Thoracic aorta (tissue), 2 donors: ENCODE results near the gene GPD2. TPM values are rescaled to one million over a fixed set of nuclear protein-coding genes. Genes with fewer than 3 reads are reported as not detected.

Experiments
- ATAC-seq: fragments of 150-250 bp; one replicate; pipeline ENCODE4 v1.8.0; 2017; ENCODE audit warnings: low read depth; ENCODE audit not compliant: insufficient number of reproducible peaks, low FRiP score
- DNase-seq: peaks from one replicate; pipeline ENCODE4 v3.0.0-alpha.2; 2020; ENCODE audit warnings: low spot score
- H3K27ac ChIP-seq, 2 donors: fragments of 200-600 bp; sonication (generic); 1 replicate in 1 of 2; 2 replicates in 1 of 2; pipeline ENCODE4 v1.5.1; 2016; ENCODE audit warnings: mild to moderate bottlenecking in 2 of 2, moderate library complexity in 2 of 2
- H3K27me3 ChIP-seq: fragments of 200-600 bp; sonication (generic); replicated peaks from 2 replicates; pipeline ENCODE4 v1.6.0; 2016; ENCODE audit warnings: mild to moderate bottlenecking; ENCODE audit not compliant: insufficient read depth
- H3K36me3 ChIP-seq: fragments of 200-600 bp; sonication (generic); one replicate; pipeline ENCODE4 v1.5.1; 2016
- H3K4me1 ChIP-seq, 2 donors: fragments of 200-600 bp; sonication (generic); 1 replicate in 1 of 2; 2 replicates in 1 of 2; pipeline versions ENCODE4 v1.5.1 to v1.6.0; 2016; ENCODE audit warnings: low read depth in 2 of 2, mild to moderate bottlenecking in 1 of 2; ENCODE audit not compliant: control insufficient read depth in 1 of 2
- H3K4me3 ChIP-seq: fragments of 200-600 bp; sonication (generic); 2 replicates; pipeline ENCODE4 v1.5.1; 2016; ENCODE audit warnings: mild to moderate bottlenecking
- H3K9me3 ChIP-seq: fragments of 200-600 bp; sonication (generic); 2 replicates; pipeline ENCODE4 v1.5.1; 2016
- CTCF ChIP-seq: fragments of 200-600 bp; sonication (generic); IDR thresholded peaks from one replicate; pipeline ENCODE4 v1.5.1; 2019; ENCODE audit warnings: antibody characterized with exemption
- total RNA-seq, 2 donors: library from RNA; depleted of rRNA; stranded (reverse); fragments of >200 nt; gene quantifications; one replicate each; pipeline versions ENCODE4 v1.1.0 to v1.2.3, GENCODE V29; 2016

GPD2 gene
- total RNA-seq, 2 donors from 2014 or later: 13.7 to 31.7 TPM

- H3K4me3 ChIP-seq: no peak overlapping the region
- ATAC-seq: no peak
- no peaks in the 10 kb centered on the region for H3K27me3 ChIP-seq
- no peaks in the 10 kb centered on the region for H3K9me3 ChIP-seq
- no peaks in the 10 kb centered on the region for H3K36me3 ChIP-seq
- no peak for TF ChIP-seq CTCF
- no peak overlapping the region for H3K27ac ChIP-seq
- peaks cover 6 to 27% of the 10 kb centered on the region in 2 donors for H3K4me1 ChIP-seq
- DNase-seq: no peak
Measured at GRCh38 chr2:156539086-156539860, 103.1 kb downstream of the GPD2 start.

GRCh38 chr2:156540706-156541105, 104.5 kb downstream of the GPD2 start:
- ATAC-seq (no peak), DNase-seq (no peak)
- H3K27me3 ChIP-seq: no peaks in the 10 kb centered on the region
- H3K36me3 ChIP-seq: no peaks in the 10 kb centered on the region
- H3K4me1 ChIP-seq: peaks cover 6 to 27% of the 10 kb centered on the region in 2 donors
- H3K9me3 ChIP-seq: no peaks in the 10 kb centered on the region
- TF ChIP-seq CTCF: no peak
- H3K4me3 ChIP-seq: no peak overlapping the region
- no peak overlapping the region for H3K27ac ChIP-seq

GRCh38 chr2:156541229-156541628, 105.0 kb downstream of the GPD2 start:
- H3K4me1 ChIP-seq: peaks cover 6 to 27% of the 10 kb centered on the region in 2 donors
- H3K27ac ChIP-seq: no peak overlapping the region
- DNase-seq (no peak), ATAC-seq (no peak)
- H3K36me3 ChIP-seq: no peaks in the 10 kb centered on the region
- H3K27me3 ChIP-seq: no peaks in the 10 kb centered on the region
- no peaks in the 10 kb centered on the region for H3K9me3 ChIP-seq
- no peak for TF ChIP-seq CTCF
- H3K4me3 ChIP-seq: no peak overlapping the region

GRCh38 chr2:156541706-156542105, 105.5 kb downstream of the GPD2 start:
- TF ChIP-seq CTCF: no peak
- Histone ChIP-seq H3K9me3 (no peaks in the 10 kb centered on the region), H3K4me3 (no peak overlapping the region), H3K27ac (no peak overlapping the region), H3K36me3 (no peaks in the 10 kb centered on the region), H3K27me3 (no peaks in the 10 kb centered on the region), H3K4me1 (peaks cover 6 to 27% of the 10 kb centered on the region in 2 donors)
- ATAC-seq: no peak
- DNase-seq: no peak

GRCh38 chr2:156548413-156548812, 112.2 kb downstream of the GPD2 start:
- Histone ChIP-seq H3K27me3 (no peaks in the 10 kb centered on the region), H3K36me3 (no peaks in the 10 kb centered on the region), H3K27ac (no peak overlapping the region), H3K4me3 (no peak overlapping the region), H3K4me1 (no peaks in the 10 kb centered on the region), H3K9me3 (no peaks in the 10 kb centered on the region)
- DNase-seq: no peak
- TF ChIP-seq CTCF: no peak
- ATAC-seq: no peak
